Glomerular visceral epithelial cell (primary cell): Measurements from ENCODE around the gene BIN1.
"Not testable (repeated sequence)": the region's sequence is repeated elsewhere in the genome, so short reads cannot be mapped to it uniquely, and the experiment has no call there.

Experiments
- DNase-seq: peaks from one replicate; pipeline ENCODE4 v3.0.0-alpha.2; 2016; ENCODE audit errors: extremely low spot score

Gene BIN1

GRCh38 chr2:127047716-127048617, 59.0 kb downstream of the BIN1 start:
- DNase-seq = no peak

- no peak for DNase-seq
Observed at GRCh38 chr2:127047054-127047453, 59.9 kb downstream of the BIN1 start.

- no peak for DNase-seq
Observed at GRCh38 chr2:127046579-127046978, 60.4 kb downstream of the BIN1 start.

- DNase-seq = no peak
Observed at GRCh38 chr2:127045792-127046501, 61.0 kb downstream of the BIN1 start.

- no peak for DNase-seq
Observed at GRCh38 chr2:127044977-127045661, 61.8 kb downstream of the BIN1 start.

- no peak for DNase-seq
Observed at GRCh38 chr2:127044165-127044718, 62.7 kb downstream of the BIN1 start.

GRCh38 chr2:127043367-127044164, 63.4 kb downstream of the BIN1 start:
- DNase-seq = no peak

- no peak for DNase-seq
Observed at GRCh38 chr2:127041259-127041970, 65.5 kb downstream of the BIN1 start.

- no peak for DNase-seq
Observed at GRCh38 chr2:127040169-127040568, 66.8 kb downstream of the BIN1 start.

- DNase-seq = no peak
Observed at GRCh38 chr2:127039387-127040031, 67.4 kb downstream of the BIN1 start.

GRCh38 chr2:127037476-127037875, 69.5 kb downstream of the BIN1 start:
- DNase-seq = no peak

GRCh38 chr2:127034883-127035611, 71.9 kb downstream of the BIN1 start:
- no peak for DNase-seq

- DNase-seq = no peak
Observed at GRCh38 chr2:127034051-127034450, 72.9 kb downstream of the BIN1 start.

GRCh38 chr2:127032621-127033020, 74.3 kb downstream of the BIN1 start:
- no peak for DNase-seq

- no peak for DNase-seq
Observed at GRCh38 chr2:127029350-127030051, 77.5 kb downstream of the BIN1 start.

- DNase-seq = not testable (repeated sequence)
Observed at GRCh38 chr2:127028745-127029144, 78.2 kb downstream of the BIN1 start.

GRCh38 chr2:127027715-127028114, 79.2 kb downstream of the BIN1 start:
- DNase-seq = no peak

GRCh38 chr2:127025359-127026166, 81.4 kb downstream of the BIN1 start:
- DNase-seq = peak; percentile 84
